WTC11 (cell line): ENCODE measurements around the gene HHIPL1. TPM values are rescaled to one million over a fixed set of nuclear protein-coding genes. Genes with fewer than 3 reads are reported as not detected.

Experiments
- ATAC-seq: fragments of 200-7000 bp; cut with Tn5 transposase; 2 replicates; pipeline ENCODE4 v1.10.0; 2021; ENCODE audit warnings: mild to moderate bottlenecking, moderate library complexity
- CTCF ChIA-PET: fragments of 300-600 bp; sonication (Branson Sonifier 250); formaldehyde crosslinking; loops from one replicate; lab custom pipeline; 2021; ENCODE audit warnings: antibody characterized with exemption; lab: Charles Lee
- POLR2A ChIA-PET: fragments of 350-600 bp; sonication (Branson Sonifier 250); formaldehyde crosslinking; loops from one replicate; lab custom pipeline; 2021; ENCODE audit warnings: antibody characterized with exemption; lab: Charles Lee
- DNase-seq: peaks from one replicate; pipeline ENCODE4 v3.0.0; 2021; ENCODE audit warnings: low spot score
- H3K27ac Mint-ChIP-seq: 2 replicates; pipeline ENCODE4 v1.8.0; 2021; ENCODE audit warnings: mixed read lengths
- H3K27me3 Mint-ChIP-seq: 2 replicates; pipeline ENCODE4 v1.8.0; 2021; ENCODE audit warnings: low read depth, mild to moderate bottlenecking, moderate library complexity, mixed read lengths
- H3K36me3 Mint-ChIP-seq: 2 replicates; pipeline ENCODE4 v1.8.0; 2021; ENCODE audit warnings: mixed read lengths
- H3K4me1 Mint-ChIP-seq: 2 replicates; pipeline ENCODE4 v1.8.0; 2022; ENCODE audit warnings: mixed read lengths
- H3K4me3 Mint-ChIP-seq: 2 replicates; pipeline ENCODE4 v1.8.0; 2021; ENCODE audit warnings: mild to moderate bottlenecking, moderate library complexity, mixed read lengths
- H3K9me3 Mint-ChIP-seq: 2 replicates; pipeline ENCODE4 v1.8.0; 2021; ENCODE audit warnings: mixed read lengths
- CREB1 ChIP-seq: sonication (generic); formaldehyde crosslinking; IDR thresholded peaks from 2 replicates; pipeline ENCODE4 v1.8.0; 2023; ENCODE audit warnings: mild to moderate bottlenecking, missing genetic modification reagents
- FOXJ3 ChIP-seq: sonication (generic); formaldehyde crosslinking; IDR thresholded peaks from 2 replicates; pipeline ENCODE4 v1.9.0; 2021; ENCODE audit warnings: missing genetic modification reagents, mild to moderate bottlenecking, borderline replicate concordance
- GABPB1 ChIP-seq: sonication (generic); formaldehyde crosslinking; IDR thresholded peaks from 2 replicates; pipeline ENCODE4 v1.8.1; 2023; ENCODE audit warnings: mild to moderate bottlenecking, missing genetic modification reagents
- MXD4 ChIP-seq: fragments of 250-450 bp; sonication (Bioruptor Pico); IDR thresholded peaks from 2 replicates; pipeline ENCODE4 v1.8.0; 2021; ENCODE audit warnings: mild to moderate bottlenecking, moderate library complexity, borderline replicate concordance
- NR1H2 ChIP-seq: sonication (generic); formaldehyde crosslinking; IDR thresholded peaks from 2 replicates; pipeline ENCODE4 v1.9.0; 2021; ENCODE audit warnings: mild to moderate bottlenecking, moderate library complexity, missing genetic modification reagents
- RORB ChIP-seq: fragments of 250-450 bp; sonication (Bioruptor Pico); IDR thresholded peaks from 2 replicates; pipeline ENCODE4 v1.9.0; 2021; ENCODE audit warnings: mild to moderate bottlenecking
- STAT6 ChIP-seq: sonication (generic); formaldehyde crosslinking; conservative IDR thresholded peaks from 2 replicates; pipeline ENCODE4 v1.8.1; 2023; ENCODE audit warnings: mild to moderate bottlenecking, low read depth, missing genetic modification reagents, moderate library complexity
- ZNF416 ChIP-seq: fragments of 250-450 bp; sonication (Bioruptor Pico); IDR thresholded peaks from 2 replicates; pipeline ENCODE4 v1.9.0; 2021; ENCODE audit warnings: mild to moderate bottlenecking, inconsistent platforms
- ZNF423 ChIP-seq: fragments of 250-450 bp; sonication (Bioruptor Pico); IDR thresholded peaks from 2 replicates; pipeline ENCODE4 v2.1.2; 2022; ENCODE audit warnings: mild to moderate bottlenecking, moderate library complexity
- ZNF671 ChIP-seq: fragments of 250-450 bp; sonication (Bioruptor Pico); IDR thresholded peaks from 2 replicates; pipeline ENCODE4 v1.8.0; 2021; ENCODE audit warnings: mild to moderate bottlenecking
- total RNA-seq: library from RNA; stranded (reverse); gene quantifications from 3 replicates; pipeline ENCODE4 v1.2.3, GENCODE V29; 2021
- TF ChIP-seq, protein P1 (sequence below): fragments of 250-450 bp; sonication (Bioruptor Pico); conservative IDR thresholded peaks from 2 replicates; pipeline ENCODE4 v1.9.0; 2021; ENCODE audit warnings: mild to moderate bottlenecking
- TF ChIP-seq, protein P2 (sequence below): sonication (generic); formaldehyde crosslinking; IDR thresholded peaks from 2 replicates; pipeline ENCODE4 v1.8.1; 2022; ENCODE audit warnings: low read depth, mild to moderate bottlenecking, moderate library complexity, missing genetic modification reagents, borderline replicate concordance
- TF ChIP-seq, protein P3 (sequence below): fragments of 250-450 bp; sonication (Bioruptor Pico); IDR thresholded peaks from 2 replicates; pipeline ENCODE4 v1.8.0; 2021; ENCODE audit warnings: mild to moderate bottlenecking
- TF ChIP-seq, protein P4 (sequence below): sonication (generic); formaldehyde crosslinking; conservative IDR thresholded peaks from 2 replicates; pipeline ENCODE4 v1.8.1; 2022; ENCODE audit warnings: mild to moderate bottlenecking, missing genetic modification reagents

HHIPL1 gene
- total RNA-seq, 1 experiment from 2014 or later: 1.5 TPM

DNA sequence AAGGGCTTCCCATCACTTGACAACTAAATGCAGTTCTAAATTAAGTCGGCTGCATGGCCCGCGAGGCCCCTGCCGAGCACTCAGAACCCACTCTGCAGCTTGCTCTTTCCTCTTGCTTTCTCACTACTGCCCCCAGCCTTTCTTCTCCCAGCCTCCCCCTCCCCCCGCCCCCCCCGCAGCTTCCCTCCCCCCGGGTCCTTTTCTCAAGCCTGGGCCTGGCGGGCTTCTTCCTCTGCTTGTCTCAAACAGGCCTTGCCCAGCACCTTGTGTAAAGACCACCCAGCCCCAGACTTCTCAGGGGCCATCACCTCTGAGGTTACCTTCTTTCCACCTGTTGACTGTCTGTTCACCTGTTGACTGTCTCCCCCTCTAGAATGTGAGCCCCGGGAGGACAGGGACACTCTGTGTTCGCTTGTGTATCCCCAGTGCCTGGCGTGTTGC, 40.2 kb downstream of the HHIPL1 start:
- no peak for TF ChIP-seq RORB
- no peak for TF ChIP-seq NR1H2 (CRISPR knock-in tag)
- no peak for TF ChIP-seq STAT6 (CRISPR knock-in tag)
- TF ChIP-seq, protein P1, sequence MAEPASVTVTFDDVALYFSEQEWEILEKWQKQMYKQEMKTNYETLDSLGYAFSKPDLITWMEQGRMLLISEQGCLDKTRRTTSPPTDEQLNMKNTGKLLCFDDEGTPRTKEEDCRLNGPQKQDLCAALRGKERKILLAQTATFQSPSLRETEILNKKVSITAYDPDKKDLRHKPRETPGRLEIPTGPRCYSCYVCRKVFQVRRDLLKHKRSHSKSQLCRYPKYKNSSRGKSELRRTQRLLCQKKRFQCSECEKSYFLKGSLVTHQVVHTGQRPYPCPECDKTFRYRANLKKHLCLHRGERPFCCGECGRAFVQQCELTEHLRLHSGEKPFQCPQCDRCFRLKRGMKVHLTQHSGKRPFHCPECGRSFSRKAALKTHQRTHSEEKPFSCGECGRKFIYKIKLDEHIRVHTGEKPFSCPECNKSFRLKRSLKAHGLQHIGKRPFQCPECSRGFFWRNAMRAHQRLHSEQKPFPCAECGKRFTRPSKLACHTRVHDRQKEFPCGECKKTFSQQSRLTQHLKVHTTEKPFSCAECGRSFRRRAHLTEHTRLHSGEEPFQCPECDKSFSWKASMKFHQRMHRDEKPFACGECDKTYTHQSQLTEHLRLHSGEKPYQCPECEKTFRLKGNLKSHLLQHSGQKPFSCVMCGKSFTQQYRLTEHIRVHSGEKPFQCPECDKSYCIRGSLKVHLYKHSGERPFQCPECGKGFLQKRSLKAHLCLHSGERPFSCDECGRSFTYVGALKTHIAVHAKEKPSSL (CRISPR knock-in tag): no peak
- TF ChIP-seq ZNF423 (CRISPR knock-in tag): no peak
- TF ChIP-seq, protein P2, sequence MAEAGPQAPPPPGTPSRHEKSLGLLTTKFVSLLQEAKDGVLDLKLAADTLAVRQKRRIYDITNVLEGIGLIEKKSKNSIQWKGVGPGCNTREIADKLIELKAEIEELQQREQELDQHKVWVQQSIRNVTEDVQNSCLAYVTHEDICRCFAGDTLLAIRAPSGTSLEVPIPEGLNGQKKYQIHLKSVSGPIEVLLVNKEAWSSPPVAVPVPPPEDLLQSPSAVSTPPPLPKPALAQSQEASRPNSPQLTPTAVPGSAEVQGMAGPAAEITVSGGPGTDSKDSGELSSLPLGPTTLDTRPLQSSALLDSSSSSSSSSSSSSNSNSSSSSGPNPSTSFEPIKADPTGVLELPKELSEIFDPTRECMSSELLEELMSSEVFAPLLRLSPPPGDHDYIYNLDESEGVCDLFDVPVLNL: no peak
- no peak for TF ChIP-seq ZNF416
- H3K27me3 Mint-ChIP-seq: peaks cover 7% of the 10 kb centered on the region
- no peaks in the 10 kb centered on the region for H3K9me3 Mint-ChIP-seq
- no peaks in the 10 kb centered on the region for H3K36me3 Mint-ChIP-seq
- POLR2A ChIA-PET: no interaction called here
- ATAC-seq: no peak
- no peak for DNase-seq
- CTCF ChIA-PET: interaction anchor here (0.7 to 1.5 kb wide), 6 partner anchors 19 to 470 kb away, joined by 3 to 5 read pairs (median 4); no protein-coding TSS in a partner anchor
- H3K27ac Mint-ChIP-seq: no peak overlapping the region
- peaks cover 28% of the 10 kb centered on the region for H3K4me1 Mint-ChIP-seq
- peak overlapping the region; percentile 61 for H3K4me3 Mint-ChIP-seq

- H3K27ac Mint-ChIP-seq: no peak overlapping the region
- DNase-seq: no peak
- no peak for TF ChIP-seq CREB1
- no peak for TF ChIP-seq MXD4 (CRISPR knock-in tag)
- TF ChIP-seq GABPB1 (CRISPR knock-in tag): no peak
- TF ChIP-seq, protein P3, sequence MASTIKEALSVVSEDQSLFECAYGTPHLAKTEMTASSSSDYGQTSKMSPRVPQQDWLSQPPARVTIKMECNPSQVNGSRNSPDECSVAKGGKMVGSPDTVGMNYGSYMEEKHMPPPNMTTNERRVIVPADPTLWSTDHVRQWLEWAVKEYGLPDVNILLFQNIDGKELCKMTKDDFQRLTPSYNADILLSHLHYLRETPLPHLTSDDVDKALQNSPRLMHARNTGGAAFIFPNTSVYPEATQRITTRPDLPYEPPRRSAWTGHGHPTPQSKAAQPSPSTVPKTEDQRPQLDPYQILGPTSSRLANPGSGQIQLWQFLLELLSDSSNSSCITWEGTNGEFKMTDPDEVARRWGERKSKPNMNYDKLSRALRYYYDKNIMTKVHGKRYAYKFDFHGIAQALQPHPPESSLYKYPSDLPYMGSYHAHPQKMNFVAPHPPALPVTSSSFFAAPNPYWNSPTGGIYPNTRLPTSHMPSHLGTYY: no peak
- TF ChIP-seq, protein P4, sequence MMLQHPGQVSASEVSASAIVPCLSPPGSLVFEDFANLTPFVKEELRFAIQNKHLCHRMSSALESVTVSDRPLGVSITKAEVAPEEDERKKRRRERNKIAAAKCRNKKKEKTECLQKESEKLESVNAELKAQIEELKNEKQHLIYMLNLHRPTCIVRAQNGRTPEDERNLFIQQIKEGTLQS (CRISPR knock-in tag): no peak
- TF ChIP-seq FOXJ3 (CRISPR knock-in tag): no peak
- TF ChIP-seq ZNF671 (CRISPR knock-in tag): no peak
- TF ChIP-seq, protein P1 (CRISPR knock-in tag): no peak
- peak overlapping the region; percentile 45 for H3K4me3 Mint-ChIP-seq
- POLR2A ChIA-PET: no interaction called here
- ATAC-seq: no peak
- H3K9me3 Mint-ChIP-seq: no peaks in the 10 kb centered on the region
- CTCF ChIA-PET: no interaction called here
- H3K27me3 Mint-ChIP-seq: peaks cover 7% of the 10 kb centered on the region
- H3K4me1 Mint-ChIP-seq: peaks cover 28% of the 10 kb centered on the region
- no peaks in the 10 kb centered on the region for H3K36me3 Mint-ChIP-seq
Observed at GRCh38 chr14:99685596-99685995, 40.7 kb downstream of the HHIPL1 start.
